HepG2 (cell line): Measurements from ENCODE around the gene FAM20A. TPM values are rescaled to one million over a fixed set of nuclear protein-coding genes. Genes with fewer than 3 reads are reported as not detected.

Experiments used
- EEA1 ChIP-seq: sonication (generic); formaldehyde crosslinking; IDR thresholded peaks from 2 replicates; pipeline ENCODE4 v1.5.1; 2020; ENCODE audit warnings: mild to moderate bottlenecking, missing genetic modification reagents, borderline replicate concordance
- FOXA1 ChIP-seq, 2 experiments: fragments of 450-650 bp in 1 of 2; sonication (generic) in 1 of 2; formaldehyde crosslinking in 1 of 2; IDR thresholded peaks; 2 replicates each; pipeline versions ENCODE4 v1.4.0 to v1.6.1; 2016 to 2020; ENCODE audit warnings: missing genetic modification reagents in 1 of 2
- FOXK2 ChIP-seq: fragments of 450-650 bp; IDR thresholded peaks from 2 replicates; pipeline ENCODE4 v1.6.1; 2016
- KDM1A ChIP-seq: IDR thresholded peaks from 2 replicates; pipeline ENCODE4 v1.6.1; 2016; ENCODE audit warnings: missing compliant biosample characterization
- MAFG ChIP-seq: sonication (generic); formaldehyde crosslinking; IDR thresholded peaks from 2 replicates; pipeline ENCODE4 v1.5.1; 2020; ENCODE audit warnings: mild to moderate bottlenecking, missing genetic modification reagents
- MBD4 ChIP-seq: IDR thresholded peaks from 2 replicates; pipeline ENCODE4 v1.6.1; 2012; ENCODE audit warnings: low read length, inconsistent platforms, borderline replicate concordance
- MEF2D ChIP-seq: sonication (generic); formaldehyde crosslinking; IDR thresholded peaks from 2 replicates; pipeline ENCODE4 v1.5.1; 2020; ENCODE audit warnings: mild to moderate bottlenecking, missing genetic modification reagents
- NCOA1 ChIP-seq: sonication (generic); formaldehyde crosslinking; IDR thresholded peaks from 2 replicates; pipeline ENCODE4 v1.9.0; 2021; ENCODE audit warnings: missing genetic modification reagents
- SMAD9 ChIP-seq: sonication (generic); formaldehyde crosslinking; IDR thresholded peaks from 2 replicates; pipeline ENCODE4 v1.5.1; 2020; ENCODE audit warnings: mild to moderate bottlenecking, missing genetic modification reagents
- TAF1 ChIP-seq: sonication (generic); formaldehyde crosslinking; IDR thresholded peaks from 2 replicates; pipeline ENCODE4 v1.4.0; 2020; ENCODE audit warnings: missing genetic modification reagents
- TGIF2 ChIP-seq: IDR thresholded peaks from 2 replicates; pipeline ENCODE4 v1.6.1; 2016; ENCODE audit warnings: control low read depth, missing compliant biosample characterization
- ZNF180 ChIP-seq: sonication (generic); formaldehyde crosslinking; IDR thresholded peaks from 2 replicates; pipeline ENCODE4 v1.4.0; 2020; ENCODE audit warnings: low read depth, missing genetic modification reagents, borderline replicate concordance
- ZNF44 ChIP-seq: sonication (generic); formaldehyde crosslinking; IDR thresholded peaks from 2 replicates; pipeline ENCODE4 v1.5.1; 2020; ENCODE audit warnings: mild to moderate bottlenecking, missing genetic modification reagents
- ZNF441 ChIP-seq: sonication (generic); formaldehyde crosslinking; IDR thresholded peaks from 2 replicates; pipeline ENCODE4 v1.7.0; 2021; ENCODE audit warnings: missing genetic modification reagents, borderline replicate concordance
- ZNF567 ChIP-seq: sonication (generic); formaldehyde crosslinking; IDR thresholded peaks from 2 replicates; pipeline ENCODE4 v1.8.1; 2023; ENCODE audit warnings: mild to moderate bottlenecking, missing genetic modification reagents, borderline replicate concordance
- ZNF879 ChIP-seq: sonication (generic); formaldehyde crosslinking; IDR thresholded peaks from 2 replicates; pipeline ENCODE4 v1.8.1; 2023; ENCODE audit warnings: missing genetic modification reagents
- ZSCAN21 ChIP-seq: sonication (generic); formaldehyde crosslinking; IDR thresholded peaks from 2 replicates; pipeline ENCODE4 v1.8.0; 2022; ENCODE audit warnings: mild to moderate bottlenecking, missing genetic modification reagents, moderate library complexity, borderline replicate concordance
- polyA plus RNA-seq, 8 experiments: library from polyadenylated mRNA; depleted of rRNA in 3 of 8; stranded (reverse) in 7 of 8; unstranded in 1 of 8; fragments of >200 nt; fragmentation: Illumina TruSeq in 4 of 8; extraction: Trizol in 4 of 8; gene quantifications; 2 replicates each; pipeline versions ENCODE4 v1.2.1 to v1.2.3, GENCODE V29; 2011 to 2016; ENCODE audit warnings: low read depth in 4 of 8, missing spikeins in 1 of 8, mixed read lengths in 1 of 8; ENCODE audit not compliant: insufficient read depth in 1 of 8
- total RNA-seq, 5 experiments: library from RNA; depleted of rRNA; stranded (reverse); fragments of >200 nt; fragmentation: Illumina TruSeq; extraction: Trizol; gene quantifications; 2 replicates each; pipeline ENCODE4 v1.2.3, GENCODE V29; 2016; ENCODE audit warnings: low read depth in 1 of 5
- TF ChIP-seq, protein P1 (sequence below): sonication (generic); formaldehyde crosslinking; IDR thresholded peaks from 2 replicates; pipeline ENCODE4 v1.4.0; 2020; ENCODE audit warnings: mild to moderate bottlenecking, low read depth, missing genetic modification reagents
- TF ChIP-seq, protein P2 (sequence below): sonication (generic); formaldehyde crosslinking; IDR thresholded peaks from 2 replicates; pipeline ENCODE4 v1.8.0; 2022; ENCODE audit warnings: missing genetic modification reagents, mild to moderate bottlenecking, inconsistent platforms, borderline replicate concordance
- TF ChIP-seq, protein P3 (sequence below): sonication (generic); formaldehyde crosslinking; IDR thresholded peaks from 2 replicates; pipeline ENCODE4 v1.9.0; 2021; ENCODE audit warnings: missing genetic modification reagents, mild to moderate bottlenecking, borderline replicate concordance
- TF ChIP-seq, protein P4 (sequence below): sonication (generic); formaldehyde crosslinking; IDR thresholded peaks from 2 replicates; pipeline ENCODE4 v1.4.0; 2020; ENCODE audit warnings: missing genetic modification reagents, borderline replicate concordance
- TF ChIP-seq, protein P5 (sequence below): sonication (generic); formaldehyde crosslinking; IDR thresholded peaks from 2 replicates; pipeline ENCODE4 v1.5.0; 2020; ENCODE audit warnings: mild to moderate bottlenecking, low read depth, missing genetic modification reagents, borderline replicate concordance
- TF ChIP-seq, protein P6 (sequence below): sonication (generic); formaldehyde crosslinking; IDR thresholded peaks from 2 replicates; pipeline ENCODE4 v1.9.0; 2022; ENCODE audit warnings: low read depth, missing genetic modification reagents

The FAM20A gene
- total and polyA plus RNA-seq, 2 of the 13 experiments (the other 11 are each of a cell fraction or from before 2014, with no cell fraction given) = 9.3 to 20.7 TPM

DNA sequence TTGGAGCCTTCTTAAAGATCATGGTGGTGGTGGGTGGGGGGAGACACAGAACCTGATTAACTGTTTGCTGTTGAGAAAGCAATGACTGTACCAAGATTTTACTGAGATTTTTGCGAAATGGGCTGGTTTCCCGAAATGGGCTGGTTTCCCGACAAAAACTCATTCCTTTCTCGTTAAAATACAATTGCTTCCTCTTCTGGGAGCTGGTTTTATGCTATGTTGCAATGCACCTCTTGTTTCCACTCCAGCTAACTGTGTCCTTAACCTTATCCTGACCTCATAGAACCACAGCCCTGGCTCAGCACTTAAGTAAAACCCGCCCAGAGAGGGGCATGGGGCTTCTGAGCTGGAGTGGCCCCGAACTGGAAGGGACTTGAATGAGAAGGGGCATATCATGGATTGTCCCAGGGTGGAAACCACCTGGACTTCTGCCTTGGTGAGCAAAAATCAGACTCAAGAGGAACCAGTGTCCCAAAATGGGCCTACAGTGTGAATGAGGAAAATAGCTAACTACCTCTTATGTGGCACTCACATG, 20.9 kb downstream of the FAM20A start (continued):
- 0 out of 2 replicates have a peak, but pooled peaks have one; percentile 44 for TF ChIP-seq ZNF441 (CRISPR knock-in tag)
- TF ChIP-seq TGIF2 (CRISPR knock-in tag) = peak; percentile 74
- TF ChIP-seq, protein P1, sequence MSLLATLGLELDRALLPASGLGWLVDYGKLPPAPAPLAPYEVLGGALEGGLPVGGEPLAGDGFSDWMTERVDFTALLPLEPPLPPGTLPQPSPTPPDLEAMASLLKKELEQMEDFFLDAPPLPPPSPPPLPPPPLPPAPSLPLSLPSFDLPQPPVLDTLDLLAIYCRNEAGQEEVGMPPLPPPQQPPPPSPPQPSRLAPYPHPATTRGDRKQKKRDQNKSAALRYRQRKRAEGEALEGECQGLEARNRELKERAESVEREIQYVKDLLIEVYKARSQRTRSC = no peak
- TF ChIP-seq, protein P2, sequence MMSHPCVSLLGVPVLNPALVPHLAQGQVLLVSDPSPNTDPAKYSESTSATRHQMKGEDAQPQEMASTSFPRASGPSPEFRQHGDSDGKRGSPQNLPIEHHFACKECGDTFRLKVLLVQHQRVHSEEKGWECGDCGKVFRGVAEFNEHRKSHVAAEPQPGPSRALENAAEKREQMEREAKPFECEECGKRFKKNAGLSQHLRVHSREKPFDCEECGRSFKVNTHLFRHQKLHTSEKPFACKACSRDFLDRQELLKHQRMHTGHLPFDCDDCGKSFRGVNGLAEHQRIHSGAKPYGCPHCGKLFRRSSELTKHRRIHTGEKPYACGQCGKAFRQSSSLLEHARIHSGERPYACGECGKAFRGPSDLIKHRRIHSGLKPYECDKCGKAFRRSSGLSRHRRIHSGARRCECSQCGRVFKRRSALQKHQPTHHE (CRISPR knock-in tag) = no peak; the same call in 1 of the 2 replicates
- TF ChIP-seq FOXK2 = no peak
- no peak for TF ChIP-seq TAF1
- no peak for TF ChIP-seq MBD4
- TF ChIP-seq, protein P3, sequence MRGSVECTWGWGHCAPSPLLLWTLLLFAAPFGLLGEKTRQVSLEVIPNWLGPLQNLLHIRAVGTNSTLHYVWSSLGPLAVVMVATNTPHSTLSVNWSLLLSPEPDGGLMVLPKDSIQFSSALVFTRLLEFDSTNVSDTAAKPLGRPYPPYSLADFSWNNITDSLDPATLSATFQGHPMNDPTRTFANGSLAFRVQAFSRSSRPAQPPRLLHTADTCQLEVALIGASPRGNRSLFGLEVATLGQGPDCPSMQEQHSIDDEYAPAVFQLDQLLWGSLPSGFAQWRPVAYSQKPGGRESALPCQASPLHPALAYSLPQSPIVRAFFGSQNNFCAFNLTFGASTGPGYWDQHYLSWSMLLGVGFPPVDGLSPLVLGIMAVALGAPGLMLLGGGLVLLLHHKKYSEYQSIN = no peak
- peak; percentile 38; the same call in 1 of the 2 replicates for TF ChIP-seq KDM1A (CRISPR knock-in tag)
- TF ChIP-seq ZNF180 (CRISPR knock-in tag) = no peak
- no peak; the same call in 1 of the 2 replicates for TF ChIP-seq MEF2D
- TF ChIP-seq, protein P4, sequence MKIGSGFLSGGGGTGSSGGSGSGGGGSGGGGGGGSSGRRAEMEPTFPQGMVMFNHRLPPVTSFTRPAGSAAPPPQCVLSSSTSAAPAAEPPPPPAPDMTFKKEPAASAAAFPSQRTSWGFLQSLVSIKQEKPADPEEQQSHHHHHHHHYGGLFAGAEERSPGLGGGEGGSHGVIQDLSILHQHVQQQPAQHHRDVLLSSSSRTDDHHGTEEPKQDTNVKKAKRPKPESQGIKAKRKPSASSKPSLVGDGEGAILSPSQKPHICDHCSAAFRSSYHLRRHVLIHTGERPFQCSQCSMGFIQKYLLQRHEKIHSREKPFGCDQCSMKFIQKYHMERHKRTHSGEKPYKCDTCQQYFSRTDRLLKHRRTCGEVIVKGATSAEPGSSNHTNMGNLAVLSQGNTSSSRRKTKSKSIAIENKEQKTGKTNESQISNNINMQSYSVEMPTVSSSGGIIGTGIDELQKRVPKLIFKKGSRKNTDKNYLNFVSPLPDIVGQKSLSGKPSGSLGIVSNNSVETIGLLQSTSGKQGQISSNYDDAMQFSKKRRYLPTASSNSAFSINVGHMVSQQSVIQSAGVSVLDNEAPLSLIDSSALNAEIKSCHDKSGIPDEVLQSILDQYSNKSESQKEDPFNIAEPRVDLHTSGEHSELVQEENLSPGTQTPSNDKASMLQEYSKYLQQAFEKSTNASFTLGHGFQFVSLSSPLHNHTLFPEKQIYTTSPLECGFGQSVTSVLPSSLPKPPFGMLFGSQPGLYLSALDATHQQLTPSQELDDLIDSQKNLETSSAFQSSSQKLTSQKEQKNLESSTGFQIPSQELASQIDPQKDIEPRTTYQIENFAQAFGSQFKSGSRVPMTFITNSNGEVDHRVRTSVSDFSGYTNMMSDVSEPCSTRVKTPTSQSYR (CRISPR knock-in tag) = no peak; the same call in 1 of the 2 replicates
- TF ChIP-seq NCOA1 (CRISPR knock-in tag) = no peak
- no peak for TF ChIP-seq ZNF879 (CRISPR knock-in tag)
- TF ChIP-seq, protein P5, sequence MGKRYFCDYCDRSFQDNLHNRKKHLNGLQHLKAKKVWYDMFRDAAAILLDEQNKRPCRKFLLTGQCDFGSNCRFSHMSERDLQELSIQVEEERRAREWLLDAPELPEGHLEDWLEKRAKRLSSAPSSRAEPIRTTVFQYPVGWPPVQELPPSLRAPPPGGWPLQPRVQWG = no peak
- no peak for TF ChIP-seq SMAD9 (CRISPR knock-in tag)
- no peak for TF ChIP-seq EEA1
- TF ChIP-seq ZSCAN21 (CRISPR knock-in tag) = no peak
- no peak for TF ChIP-seq ZNF44 (CRISPR knock-in tag)
- TF ChIP-seq, protein P6, sequence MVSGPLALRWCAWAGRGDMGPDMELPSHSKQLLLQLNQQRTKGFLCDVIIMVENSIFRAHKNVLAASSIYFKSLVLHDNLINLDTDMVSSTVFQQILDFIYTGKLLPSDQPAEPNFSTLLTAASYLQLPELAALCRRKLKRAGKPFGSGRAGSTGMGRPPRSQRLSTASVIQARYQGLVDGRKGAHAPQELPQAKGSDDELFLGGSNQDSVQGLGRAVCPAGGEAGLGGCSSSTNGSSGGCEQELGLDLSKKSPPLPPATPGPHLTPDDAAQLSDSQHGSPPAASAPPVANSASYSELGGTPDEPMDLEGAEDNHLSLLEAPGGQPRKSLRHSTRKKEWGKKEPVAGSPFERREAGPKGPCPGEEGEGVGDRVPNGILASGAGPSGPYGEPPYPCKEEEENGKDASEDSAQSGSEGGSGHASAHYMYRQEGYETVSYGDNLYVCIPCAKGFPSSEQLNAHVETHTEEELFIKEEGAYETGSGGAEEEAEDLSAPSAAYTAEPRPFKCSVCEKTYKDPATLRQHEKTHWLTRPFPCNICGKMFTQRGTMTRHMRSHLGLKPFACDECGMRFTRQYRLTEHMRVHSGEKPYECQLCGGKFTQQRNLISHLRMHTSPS = no peak; the same call in 1 of the 2 replicates
- TF ChIP-seq FOXA1 (IDR thresholded peaks at IDR 0.05) = no peak
- 0 out of 2 replicates have a peak, but pooled peaks have one; percentile 19 for TF ChIP-seq FOXA1 (CRISPR knock-in tag; IDR thresholded peaks at IDR 0.05)
- no peak for TF ChIP-seq ZNF567 (CRISPR knock-in tag)
- no peak for TF ChIP-seq MAFG (CRISPR knock-in tag)
